H9 (cell line): Measurements from ENCODE around the gene ARHGAP5. TPM values are rescaled to one million over a fixed set of nuclear protein-coding genes. Genes with fewer than 3 reads are reported as not detected.
A peak's percentile ranks its signal among the peaks of the same experiment; 100 is the strongest.

Experiments used
- DNase-seq: peaks from one replicate; pipeline ENCODE4 v3.0.0-alpha.2; 2017
- H2AFZ ChIP-seq: one replicate; pipeline ENCODE4 v1.6.1; 2013; ENCODE audit warnings: mild to moderate bottlenecking, low read length, control low read depth, moderate library complexity
- H2AK5ac ChIP-seq: 2 replicates; pipeline ENCODE4 v1.6.1; 2013; ENCODE audit warnings: low read length, control low read depth, mixed read lengths; ENCODE audit not compliant: insufficient read length
- H2BK120ac ChIP-seq: one replicate; pipeline ENCODE4 v1.6.1; 2013; ENCODE audit warnings: low read depth, mild to moderate bottlenecking, low read length, control low read depth, inconsistent platforms; ENCODE audit not compliant: poor library complexity, severe bottlenecking
- H2BK12ac ChIP-seq: 2 replicates; pipeline ENCODE4 v1.6.1; 2013; ENCODE audit warnings: low read length, control low read depth, mixed read lengths, low read depth; ENCODE audit not compliant: insufficient read length
- H2BK15ac ChIP-seq: 2 replicates; pipeline ENCODE4 v1.6.1; 2013; ENCODE audit warnings: low read depth, low read length, control low read depth
- H2BK20ac ChIP-seq: one replicate; pipeline ENCODE4 v1.6.1; 2013; ENCODE audit warnings: low read depth, mild to moderate bottlenecking, low read length, control low read depth, inconsistent platforms; ENCODE audit not compliant: poor library complexity, severe bottlenecking
- H2BK5ac ChIP-seq: 2 replicates; pipeline ENCODE4 v1.6.1; 2013; ENCODE audit warnings: low read length, control low read depth, mixed read lengths; ENCODE audit not compliant: insufficient read length
- H3K14ac ChIP-seq: 2 replicates; pipeline ENCODE4 v1.6.1; 2013; ENCODE audit warnings: low read length, control low read depth; ENCODE audit not compliant: insufficient read depth
- H3K18ac ChIP-seq: 2 replicates; pipeline ENCODE4 v1.6.1; 2013; ENCODE audit warnings: low read depth, mild to moderate bottlenecking, mixed read lengths, low read length, control low read depth; ENCODE audit not compliant: insufficient read length
- H3K23ac ChIP-seq: 2 replicates; pipeline ENCODE4 v1.6.1; 2013; ENCODE audit warnings: low read length, control low read depth, mixed read lengths, low read depth; ENCODE audit not compliant: insufficient read length
- H3K23me2 ChIP-seq: 2 replicates; pipeline ENCODE4 v1.6.1; 2013; ENCODE audit warnings: low read depth, mild to moderate bottlenecking, mixed read lengths, low read length, control low read depth; ENCODE audit not compliant: insufficient read length, poor library complexity, severe bottlenecking
- H3K27ac ChIP-seq: 2 replicates; pipeline ENCODE4 v1.5.1; 2013; ENCODE audit warnings: low read length, control low read depth, mixed read lengths, low read depth; ENCODE audit not compliant: insufficient read length
- H3K27me3 ChIP-seq: 2 replicates; pipeline ENCODE4 v1.6.1; 2013; ENCODE audit warnings: low read length, control low read depth, inconsistent platforms; ENCODE audit not compliant: insufficient read depth
- H3K4ac ChIP-seq: 2 replicates; pipeline ENCODE4 v1.6.1; 2013; ENCODE audit warnings: low read depth, mild to moderate bottlenecking, control low read depth, inconsistent platforms, low read length, moderate library complexity
- H3K4me1 ChIP-seq: 2 replicates; pipeline ENCODE4 v1.6.1; 2013; ENCODE audit warnings: low read length, control low read depth, inconsistent platforms; ENCODE audit not compliant: insufficient read depth
- H3K4me2 ChIP-seq: 2 replicates; pipeline ENCODE4 v1.6.1; 2013; ENCODE audit warnings: low read length, control low read depth, mixed read lengths; ENCODE audit not compliant: insufficient read length, insufficient read depth
- H3K56ac ChIP-seq: 2 replicates; pipeline ENCODE4 v1.6.1; 2013; ENCODE audit warnings: low read depth, mild to moderate bottlenecking, mixed read lengths, low read length, control low read depth; ENCODE audit not compliant: insufficient read length
- H3K79me1 ChIP-seq: 2 replicates; pipeline ENCODE4 v1.6.1; 2013; ENCODE audit warnings: low read depth, mild to moderate bottlenecking, moderate library complexity, low read length, control low read depth, inconsistent platforms; ENCODE audit not compliant: insufficient read depth, poor library complexity, severe bottlenecking
- H3K79me2 ChIP-seq: 2 replicates; pipeline ENCODE4 v1.6.1; 2013; ENCODE audit warnings: low read length, control low read depth, inconsistent platforms; ENCODE audit not compliant: insufficient read depth
- H3K9ac ChIP-seq: 2 replicates; pipeline ENCODE4 v1.6.1; 2013; ENCODE audit warnings: low read length, control low read depth, mixed read lengths; ENCODE audit not compliant: insufficient read length; ENCODE audit errors: extremely low read depth
- H3K9me3 ChIP-seq: one replicate; pipeline ENCODE4 v1.6.1; 2013; ENCODE audit warnings: low read depth, low read length, inconsistent platforms; ENCODE audit not compliant: control insufficient read depth
- H3T11ph ChIP-seq: one replicate; pipeline ENCODE4 v1.6.1; 2013; ENCODE audit warnings: mild to moderate bottlenecking, low read length, control low read depth, inconsistent platforms
- H4K20me1 ChIP-seq: one replicate; pipeline ENCODE4 v1.6.1; 2013; ENCODE audit not compliant: control insufficient read depth, insufficient read length, insufficient read depth
- H4K5ac ChIP-seq: 2 replicates; pipeline ENCODE4 v1.6.1; 2013; ENCODE audit warnings: low read depth, mild to moderate bottlenecking, mixed read lengths, low read length, control low read depth; ENCODE audit not compliant: insufficient read length
- H4K8ac ChIP-seq: replicated peaks from 2 replicates; pipeline ENCODE4 v1.6.1; 2013; ENCODE audit warnings: low read length, control low read depth, mixed read lengths, low read depth; ENCODE audit not compliant: insufficient read length
- H4K91ac ChIP-seq: 2 replicates; pipeline ENCODE4 v1.6.1; 2013; ENCODE audit warnings: low read depth, mild to moderate bottlenecking, moderate library complexity, mixed read lengths, low read length, control low read depth; ENCODE audit not compliant: insufficient read length
- H3K27ac Mint-ChIP-seq, 3 experiments: 2 replicates in 2 of 3; 3 replicates in 1 of 3; pipeline ENCODE4 v1.8.0; 2020 to 2021; ENCODE audit warnings: mixed read lengths in 3 of 3, mild to moderate bottlenecking in 1 of 3, moderate library complexity in 1 of 3
- H3K27me3 Mint-ChIP-seq: 2 replicates; pipeline ENCODE4 v1.8.0; 2021; ENCODE audit warnings: low read depth, mild to moderate bottlenecking, moderate library complexity, mixed read lengths
- H3K36me3 Mint-ChIP-seq, 3 experiments: 2 replicates in 2 of 3; 3 replicates in 1 of 3; pipeline ENCODE4 v1.8.0; 2020 to 2021; ENCODE audit warnings: low read depth in 3 of 3, mixed read lengths in 3 of 3; ENCODE audit not compliant: insufficient read depth in 1 of 3
- H3K4me1 Mint-ChIP-seq, 2 experiments: 2 replicates each; pipeline ENCODE4 v1.8.0; 2020; ENCODE audit warnings: mixed read lengths in 2 of 2
- H3K4me3 Mint-ChIP-seq, 2 experiments: 2 replicates in 1 of 2; 3 replicates in 1 of 2; pipeline ENCODE4 v1.8.0; 2020 to 2021; ENCODE audit warnings: mild to moderate bottlenecking in 2 of 2, mixed read lengths in 2 of 2, moderate library complexity in 1 of 2
- H3K9me3 Mint-ChIP-seq, 2 experiments: 2 replicates in 1 of 2; 3 replicates in 1 of 2; pipeline ENCODE4 v1.8.0; 2020; ENCODE audit warnings: mild to moderate bottlenecking in 2 of 2, mixed read lengths in 2 of 2, moderate library complexity in 1 of 2
- WGBS: extraction: QIAGEN DNeasy Blood & Tissue Kit; methylation state at CpG from one replicate; pipeline ENCODE4 v1.1.7; 2013; ENCODE audit warnings: missing lambda C conversion rate, low lambda C conversion rate, mixed read lengths; ENCODE audit not compliant: insufficient read length; ENCODE audit errors: extremely low coverage; 5-methylcytosine and 5-hydroxymethylcytosine counted together
- total RNA-seq: library from RNA; stranded (reverse); gene quantifications from 2 replicates; pipeline ENCODE4 v1.2.1, GENCODE V29; 2021
- TF ChIP-seq, protein P1 (sequence below): fragments of 200-600 bp; sonication (generic); conservative IDR thresholded peaks from 3 replicates; pipeline ENCODE4 v1.8.0; 2021; ENCODE audit warnings: antibody characterized with exemption, mild to moderate bottlenecking

Gene ARHGAP5
- total RNA-seq, 1 experiment from 2014 or later, result 73.8 TPM

DNA sequence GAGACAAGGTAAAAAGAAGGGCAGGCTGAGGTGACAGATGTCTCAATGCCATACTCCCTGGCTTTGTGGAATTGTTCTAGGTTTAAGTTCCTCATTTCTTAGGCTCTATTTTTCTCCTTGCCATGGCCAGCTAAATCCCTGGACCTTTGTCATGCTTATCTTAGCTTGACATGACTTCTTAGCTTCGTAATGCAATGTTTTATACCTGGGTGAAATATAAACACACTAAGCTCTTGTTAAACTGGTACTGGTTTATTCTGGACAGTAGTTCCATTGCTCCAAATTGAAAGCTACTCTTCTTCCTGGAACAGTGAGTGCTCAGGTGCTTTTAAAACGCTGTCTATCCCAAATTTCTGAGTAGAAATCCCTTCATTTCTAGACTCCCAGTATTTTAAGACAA is 17.4 kb upstream of the ARHGAP5 start:
- Histone ChIP-seq H3K4ac (no peak overlapping the region), H3K4me2 (no peak overlapping the region), H2BK20ac (no peak overlapping the region), H2BK15ac (no peak overlapping the region), H3K56ac (no peak overlapping the region), H4K20me1 (no peaks in the 10 kb centered on the region), H3K23me2 (no peaks in the 10 kb centered on the region), H2AFZ (no peak overlapping the region), H3K79me1 (no peaks in the 10 kb centered on the region), H3K27me3 (no peaks in the 10 kb centered on the region), H2BK12ac (no peak overlapping the region), H4K91ac (no peak overlapping the region), H3T11ph (no peak overlapping the region), H4K8ac (no peak overlapping the region), H3K23ac (no peak overlapping the region), H3K14ac (no peak overlapping the region), H3K79me2 (no peaks in the 10 kb centered on the region), H2BK5ac (no peak overlapping the region), H3K9me3 (no peaks in the 10 kb centered on the region), H2BK120ac (no peak overlapping the region), H2AK5ac (no peak overlapping the region), H3K18ac (no peak overlapping the region), H4K5ac (no peak overlapping the region), H3K27ac (no peak overlapping the region), H3K4me1 (no peaks in the 10 kb centered on the region), H3K9ac (no peak overlapping the region)
- no peak for DNase-seq
- TF ChIP-seq, protein P1, sequence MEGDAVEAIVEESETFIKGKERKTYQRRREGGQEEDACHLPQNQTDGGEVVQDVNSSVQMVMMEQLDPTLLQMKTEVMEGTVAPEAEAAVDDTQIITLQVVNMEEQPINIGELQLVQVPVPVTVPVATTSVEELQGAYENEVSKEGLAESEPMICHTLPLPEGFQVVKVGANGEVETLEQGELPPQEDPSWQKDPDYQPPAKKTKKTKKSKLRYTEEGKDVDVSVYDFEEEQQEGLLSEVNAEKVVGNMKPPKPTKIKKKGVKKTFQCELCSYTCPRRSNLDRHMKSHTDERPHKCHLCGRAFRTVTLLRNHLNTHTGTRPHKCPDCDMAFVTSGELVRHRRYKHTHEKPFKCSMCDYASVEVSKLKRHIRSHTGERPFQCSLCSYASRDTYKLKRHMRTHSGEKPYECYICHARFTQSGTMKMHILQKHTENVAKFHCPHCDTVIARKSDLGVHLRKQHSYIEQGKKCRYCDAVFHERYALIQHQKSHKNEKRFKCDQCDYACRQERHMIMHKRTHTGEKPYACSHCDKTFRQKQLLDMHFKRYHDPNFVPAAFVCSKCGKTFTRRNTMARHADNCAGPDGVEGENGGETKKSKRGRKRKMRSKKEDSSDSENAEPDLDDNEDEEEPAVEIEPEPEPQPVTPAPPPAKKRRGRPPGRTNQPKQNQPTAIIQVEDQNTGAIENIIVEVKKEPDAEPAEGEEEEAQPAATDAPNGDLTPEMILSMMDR, result no peak
- H3K9me3 Mint-ChIP-seq, result peaks cover under 1 to 3% of the 10 kb centered on the region in 2 experiments; a peak in 2 of 5 replicates
- H3K27ac Mint-ChIP-seq, result peak overlapping the region in 1 of 3 experiments; percentile 24; a peak in 1 of 7 replicates
- peaks cover 0 to under 1% (median 0%) of the 10 kb centered on the region in 3 experiments; a peak in 2 of 7 replicates for H3K36me3 Mint-ChIP-seq
- H3K27me3 Mint-ChIP-seq, result no peaks in the 10 kb centered on the region
- no peak overlapping the region for H3K4me3 Mint-ChIP-seq
- peaks cover 10 to 11% of the 10 kb centered on the region in 2 experiments for H3K4me1 Mint-ChIP-seq
- WGBS, result no CpG with 5 or more reads among the region's 2 CpGs
